Liver (tissue), 9 donors: ENCODE measurements around the gene SEPHS1. TPM values are rescaled to one million over a fixed set of nuclear protein-coding genes. Genes with fewer than 3 reads are reported as not detected.

Experiments
- DNase-seq: peaks from one replicate; pipeline ENCODE4 v3.0.0-alpha.2; 2017; ENCODE audit warnings: low spot score
- H3K27ac ChIP-seq, 2 donors: one replicate each; pipeline ENCODE4 v1.7.0; 2013; ENCODE audit warnings: inconsistent platforms in 2 of 2, low read length in 2 of 2, control low read depth in 1 of 2, low read depth in 1 of 2, mild to moderate bottlenecking in 1 of 2
- H3K27me3 ChIP-seq, 4 donors: one replicate each; pipeline versions ENCODE4 v1.6.1 to v1.7.0; 2013; ENCODE audit warnings: low read length in 3 of 4, inconsistent platforms in 1 of 4, mild to moderate bottlenecking in 1 of 4, moderate library complexity in 1 of 4; ENCODE audit not compliant: control insufficient read depth in 4 of 4, insufficient read depth in 4 of 4
- H3K36me3 ChIP-seq, 4 donors: one replicate each; pipeline versions ENCODE4 v1.6.1 to v1.7.0; 2013; ENCODE audit warnings: low read length in 3 of 4, mild to moderate bottlenecking in 3 of 4, low read depth in 1 of 4, moderate library complexity in 1 of 4; ENCODE audit not compliant: control insufficient read depth in 4 of 4, insufficient read depth in 3 of 4
- H3K4me1 ChIP-seq, 4 donors: one replicate each; pipeline versions ENCODE4 v1.6.1 to v1.7.0; 2013; ENCODE audit warnings: low read length in 3 of 4, mild to moderate bottlenecking in 3 of 4, moderate library complexity in 1 of 4; ENCODE audit not compliant: control insufficient read depth in 4 of 4, insufficient read depth in 4 of 4
- H3K4me3 ChIP-seq, 3 donors: one replicate each; pipeline versions ENCODE4 v1.6.1 to v1.7.0; 2013; ENCODE audit warnings: low read length in 3 of 3, control low read depth in 1 of 3, low read depth in 1 of 3, mild to moderate bottlenecking in 1 of 3
- H3K9ac ChIP-seq, 2 donors: one replicate each; pipeline ENCODE4 v1.7.0; 2013; ENCODE audit warnings: low read length in 2 of 2, mild to moderate bottlenecking in 2 of 2, moderate library complexity in 2 of 2, control low read depth in 1 of 2, low read depth in 1 of 2
- H3K9me3 ChIP-seq, 4 donors: one replicate each; pipeline versions ENCODE4 v1.6.1 to v1.7.0; 2013; ENCODE audit warnings: low read length in 3 of 4; ENCODE audit not compliant: control insufficient read depth in 4 of 4
- EGR1 ChIP-seq, 2 donors: IDR thresholded peaks; 2 replicates each; pipeline ENCODE4 v1.6.1; 2016 to 2018; ENCODE audit warnings: antibody characterized with exemption in 2 of 2, low read depth in 2 of 2
- FOXA1 ChIP-seq: IDR thresholded peaks from 2 replicates; pipeline ENCODE4 v1.6.1; 2016; ENCODE audit warnings: antibody characterized with exemption
- FOXA2 ChIP-seq: IDR thresholded peaks from 2 replicates; pipeline ENCODE4 v1.6.1; 2016; ENCODE audit warnings: antibody characterized with exemption
- GABPA ChIP-seq, 2 donors: IDR thresholded peaks in 1 of 2; conservative IDR thresholded peaks in 1 of 2; 2 replicates each; pipeline ENCODE4 v1.6.1; 2016; ENCODE audit warnings: antibody characterized with exemption in 2 of 2, mild to moderate bottlenecking in 1 of 2, moderate library complexity in 1 of 2
- HNF4A ChIP-seq, 2 donors: conservative IDR thresholded peaks; 2 replicates each; pipeline ENCODE4 v1.6.1; 2016; ENCODE audit warnings: antibody characterized with exemption in 2 of 2, mild to moderate bottlenecking in 2 of 2
- HNF4G ChIP-seq: IDR thresholded peaks from 2 replicates; pipeline ENCODE4 v1.6.1; 2016; ENCODE audit warnings: antibody characterized with exemption
- JUND ChIP-seq, 2 donors: IDR thresholded peaks; 2 replicates each; pipeline ENCODE4 v1.6.1; 2016; ENCODE audit warnings: antibody characterized with exemption in 2 of 2
- NR2F2 ChIP-seq: IDR thresholded peaks from 2 replicates; pipeline ENCODE4 v1.6.1; 2016; ENCODE audit warnings: antibody characterized with exemption
- RAD21 ChIP-seq, 2 donors: IDR thresholded peaks; 2 replicates each; pipeline ENCODE4 v1.6.1; 2016; ENCODE audit warnings: antibody characterized with exemption in 2 of 2, mild to moderate bottlenecking in 2 of 2
- RXRA ChIP-seq, 2 donors: IDR thresholded peaks; 2 replicates each; pipeline ENCODE4 v1.6.1; 2017 to 2018; ENCODE audit warnings: antibody characterized with exemption in 2 of 2, mild to moderate bottlenecking in 1 of 2
- SP1 ChIP-seq: IDR thresholded peaks from 2 replicates; pipeline ENCODE4 v1.6.1; 2018; ENCODE audit warnings: antibody characterized with exemption, mild to moderate bottlenecking
- TAF1 ChIP-seq: conservative IDR thresholded peaks from 2 replicates; pipeline ENCODE4 v1.6.1; 2016; ENCODE audit warnings: antibody characterized with exemption, mild to moderate bottlenecking
- YY1 ChIP-seq: IDR thresholded peaks from 2 replicates; pipeline ENCODE4 v1.6.1; 2016; ENCODE audit warnings: antibody characterized with exemption, mild to moderate bottlenecking
- WGBS: extraction: QIAGEN DNeasy Blood & Tissue Kit; methylation state at CpG from one replicate; pipeline ENCODE4 v1.1.7; 2013; 5-methylcytosine and 5-hydroxymethylcytosine counted together
- polyA plus RNA-seq, 2 donors: library from polyadenylated mRNA; stranded (reverse) in 1 of 2; unstranded in 1 of 2; fragments of 200-250 nt in 1 of 2; fragments of >200 nt in 1 of 2; fragmentation: Nextera tagmentation in 1 of 2; extraction: Ambion mirVana in 1 of 2; gene quantifications; one replicate each; pipeline versions ENCODE4 v1.2.1 to v1.2.3, GENCODE V29; 2013 to 2015
- total RNA-seq, 2 donors: library from RNA; depleted of rRNA; stranded (reverse); fragments of >200 nt; gene quantifications; one replicate each; pipeline ENCODE4 v1.2.3, GENCODE V29; 2014
- TF ChIP-seq, protein P1 (sequence below): fragments of 150-350 bp; IDR thresholded peaks from 2 replicates; pipeline ENCODE4 v1.5.1; 2017; ENCODE audit warnings: improper control_type of control experiment, low read depth, low read length; ENCODE audit not compliant: missing input control
- TF ChIP-seq, protein P2 (sequence below): IDR thresholded peaks from 2 replicates; pipeline ENCODE4 v1.6.1; 2016; ENCODE audit warnings: antibody characterized with exemption
- TF ChIP-seq, protein P3 (sequence below): IDR thresholded peaks from 2 replicates; pipeline ENCODE4 v1.6.1; 2016; ENCODE audit warnings: antibody characterized with exemption
- TF ChIP-seq, protein P4 (sequence below): IDR thresholded peaks from 2 replicates; pipeline ENCODE4 v1.6.1; 2016; ENCODE audit warnings: antibody characterized with exemption
- TF ChIP-seq, protein P5 (sequence below): IDR thresholded peaks from 2 replicates; pipeline ENCODE4 v1.6.1; 2016; ENCODE audit warnings: antibody characterized with exemption, mild to moderate bottlenecking
- donor health status: healthy.
- donor health status: healthy.
- donor health status: healthy.
- donor health status: healthy.
- donor health status: healthy.

The SEPHS1 gene, protein sequence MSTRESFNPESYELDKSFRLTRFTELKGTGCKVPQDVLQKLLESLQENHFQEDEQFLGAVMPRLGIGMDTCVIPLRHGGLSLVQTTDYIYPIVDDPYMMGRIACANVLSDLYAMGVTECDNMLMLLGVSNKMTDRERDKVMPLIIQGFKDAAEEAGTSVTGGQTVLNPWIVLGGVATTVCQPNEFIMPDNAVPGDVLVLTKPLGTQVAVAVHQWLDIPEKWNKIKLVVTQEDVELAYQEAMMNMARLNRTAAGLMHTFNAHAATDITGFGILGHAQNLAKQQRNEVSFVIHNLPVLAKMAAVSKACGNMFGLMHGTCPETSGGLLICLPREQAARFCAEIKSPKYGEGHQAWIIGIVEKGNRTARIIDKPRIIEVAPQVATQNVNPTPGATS
- 10 to 100 TPM; 21.9 to 39.3 TPM for total RNA-seq
- polyA plus RNA-seq = 10 to 100 TPM; 10.4 to 34.7 TPM

DNA sequence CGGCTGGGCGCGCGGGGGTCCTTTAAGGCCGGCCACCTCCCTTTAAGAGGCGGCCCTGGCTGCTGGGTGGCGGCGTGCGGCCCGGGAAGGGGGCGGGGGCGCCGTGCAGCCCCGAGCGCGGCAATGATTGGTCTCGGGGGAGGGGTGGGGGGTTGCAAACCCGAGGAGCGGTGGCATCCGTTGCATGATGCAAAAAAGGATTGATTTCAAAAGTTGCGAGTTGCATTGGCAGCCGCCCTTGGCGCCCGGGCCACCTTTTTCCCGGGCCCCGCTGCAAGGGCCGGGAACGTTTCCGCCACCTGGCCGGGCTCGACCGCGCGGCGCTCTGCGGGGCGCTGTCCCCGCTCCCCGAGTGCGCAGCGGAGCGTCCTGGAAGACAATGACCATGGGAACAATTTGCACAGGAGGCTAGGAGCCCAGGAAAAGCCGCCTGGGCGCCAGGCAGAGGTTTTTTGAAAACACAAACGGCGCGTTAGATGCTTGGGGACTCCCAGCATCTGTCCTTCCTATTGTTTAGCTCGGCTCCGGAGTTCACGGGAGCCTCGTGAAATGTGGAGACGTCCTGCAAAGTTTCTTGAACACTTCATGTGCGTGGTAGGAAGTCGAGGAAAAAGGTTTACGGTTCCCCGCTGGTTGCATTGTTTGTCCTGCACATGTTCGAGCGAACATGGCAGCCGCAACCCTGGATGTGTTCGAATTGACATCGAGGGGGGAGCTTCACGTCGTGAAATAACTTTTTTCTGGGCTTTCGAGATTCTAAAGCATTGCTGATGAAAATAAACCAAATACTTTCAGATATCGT lies at the start of gene SEPHS1:
TSS of gene SEPHS1 (minus strand) at position 78 of the 802 bp plus-strand sequence. CDS start 3,343 bp downstream, outside the sequence.
- under 1% methylated on average over 65 of the region's 65 CpGs for WGBS
- peaks cover 3 to 32% (median 18%) of the 10 kb centered on the region in 4 donors for H3K4me1 ChIP-seq
- H3K9me3 ChIP-seq = no peaks in the 10 kb centered on the region
- DNase-seq = peak; percentile 69
- no peaks in the 10 kb centered on the region for H3K36me3 ChIP-seq
- no peaks in the 10 kb centered on the region for H3K27me3 ChIP-seq
- peak within 1 kb of the TSS; percentile 81 to 82 for H3K9ac ChIP-seq
- TF ChIP-seq HNF4A (conservative IDR thresholded peaks at IDR 0.05) (no peak), YY1 (peak; percentile 79), EGR1 (IDR thresholded peaks at IDR 0.05; ENCODE audit: low read depth in 2 of 2) (no peak), JUND (IDR thresholded peaks at IDR 0.05) (no peak), SP1 (peak; percentile 29), TAF1 (peak; percentile 51), RXRA (IDR thresholded peaks at IDR 0.05) (peak in 1 of 2 donors; percentile 26), FOXA2 (no peak), HNF4G (no peak), GABPA (IDR thresholded peaks at IDR 0.05 in 1 of 2, conservative IDR thresholded peaks at IDR 0.05 in 1 of 2) (no peak), FOXA1 (no peak), NR2F2 (no peak), RAD21 (IDR thresholded peaks at IDR 0.05) (peak in 1 of 2 donors; percentile 13)
- TF ChIP-seq, protein P1, sequence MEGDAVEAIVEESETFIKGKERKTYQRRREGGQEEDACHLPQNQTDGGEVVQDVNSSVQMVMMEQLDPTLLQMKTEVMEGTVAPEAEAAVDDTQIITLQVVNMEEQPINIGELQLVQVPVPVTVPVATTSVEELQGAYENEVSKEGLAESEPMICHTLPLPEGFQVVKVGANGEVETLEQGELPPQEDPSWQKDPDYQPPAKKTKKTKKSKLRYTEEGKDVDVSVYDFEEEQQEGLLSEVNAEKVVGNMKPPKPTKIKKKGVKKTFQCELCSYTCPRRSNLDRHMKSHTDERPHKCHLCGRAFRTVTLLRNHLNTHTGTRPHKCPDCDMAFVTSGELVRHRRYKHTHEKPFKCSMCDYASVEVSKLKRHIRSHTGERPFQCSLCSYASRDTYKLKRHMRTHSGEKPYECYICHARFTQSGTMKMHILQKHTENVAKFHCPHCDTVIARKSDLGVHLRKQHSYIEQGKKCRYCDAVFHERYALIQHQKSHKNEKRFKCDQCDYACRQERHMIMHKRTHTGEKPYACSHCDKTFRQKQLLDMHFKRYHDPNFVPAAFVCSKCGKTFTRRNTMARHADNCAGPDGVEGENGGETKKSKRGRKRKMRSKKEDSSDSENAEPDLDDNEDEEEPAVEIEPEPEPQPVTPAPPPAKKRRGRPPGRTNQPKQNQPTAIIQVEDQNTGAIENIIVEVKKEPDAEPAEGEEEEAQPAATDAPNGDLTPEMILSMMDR = peak; percentile 3
- TF ChIP-seq, protein P2, sequence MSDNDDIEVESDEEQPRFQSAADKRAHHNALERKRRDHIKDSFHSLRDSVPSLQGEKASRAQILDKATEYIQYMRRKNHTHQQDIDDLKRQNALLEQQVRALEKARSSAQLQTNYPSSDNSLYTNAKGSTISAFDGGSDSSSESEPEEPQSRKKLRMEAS = no peak
- TF ChIP-seq, protein P3, sequence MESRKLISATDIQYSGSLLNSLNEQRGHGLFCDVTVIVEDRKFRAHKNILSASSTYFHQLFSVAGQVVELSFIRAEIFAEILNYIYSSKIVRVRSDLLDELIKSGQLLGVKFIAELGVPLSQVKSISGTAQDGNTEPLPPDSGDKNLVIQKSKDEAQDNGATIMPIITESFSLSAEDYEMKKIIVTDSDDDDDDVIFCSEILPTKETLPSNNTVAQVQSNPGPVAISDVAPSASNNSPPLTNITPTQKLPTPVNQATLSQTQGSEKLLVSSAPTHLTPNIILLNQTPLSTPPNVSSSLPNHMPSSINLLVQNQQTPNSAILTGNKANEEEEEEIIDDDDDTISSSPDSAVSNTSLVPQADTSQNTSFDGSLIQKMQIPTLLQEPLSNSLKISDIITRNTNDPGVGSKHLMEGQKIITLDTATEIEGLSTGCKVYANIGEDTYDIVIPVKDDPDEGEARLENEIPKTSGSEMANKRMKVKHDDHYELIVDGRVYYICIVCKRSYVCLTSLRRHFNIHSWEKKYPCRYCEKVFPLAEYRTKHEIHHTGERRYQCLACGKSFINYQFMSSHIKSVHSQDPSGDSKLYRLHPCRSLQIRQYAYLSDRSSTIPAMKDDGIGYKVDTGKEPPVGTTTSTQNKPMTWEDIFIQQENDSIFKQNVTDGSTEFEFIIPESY = no peak
- TF ChIP-seq, protein P4, sequence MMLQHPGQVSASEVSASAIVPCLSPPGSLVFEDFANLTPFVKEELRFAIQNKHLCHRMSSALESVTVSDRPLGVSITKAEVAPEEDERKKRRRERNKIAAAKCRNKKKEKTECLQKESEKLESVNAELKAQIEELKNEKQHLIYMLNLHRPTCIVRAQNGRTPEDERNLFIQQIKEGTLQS = peak; percentile 70
- TF ChIP-seq, protein P5, sequence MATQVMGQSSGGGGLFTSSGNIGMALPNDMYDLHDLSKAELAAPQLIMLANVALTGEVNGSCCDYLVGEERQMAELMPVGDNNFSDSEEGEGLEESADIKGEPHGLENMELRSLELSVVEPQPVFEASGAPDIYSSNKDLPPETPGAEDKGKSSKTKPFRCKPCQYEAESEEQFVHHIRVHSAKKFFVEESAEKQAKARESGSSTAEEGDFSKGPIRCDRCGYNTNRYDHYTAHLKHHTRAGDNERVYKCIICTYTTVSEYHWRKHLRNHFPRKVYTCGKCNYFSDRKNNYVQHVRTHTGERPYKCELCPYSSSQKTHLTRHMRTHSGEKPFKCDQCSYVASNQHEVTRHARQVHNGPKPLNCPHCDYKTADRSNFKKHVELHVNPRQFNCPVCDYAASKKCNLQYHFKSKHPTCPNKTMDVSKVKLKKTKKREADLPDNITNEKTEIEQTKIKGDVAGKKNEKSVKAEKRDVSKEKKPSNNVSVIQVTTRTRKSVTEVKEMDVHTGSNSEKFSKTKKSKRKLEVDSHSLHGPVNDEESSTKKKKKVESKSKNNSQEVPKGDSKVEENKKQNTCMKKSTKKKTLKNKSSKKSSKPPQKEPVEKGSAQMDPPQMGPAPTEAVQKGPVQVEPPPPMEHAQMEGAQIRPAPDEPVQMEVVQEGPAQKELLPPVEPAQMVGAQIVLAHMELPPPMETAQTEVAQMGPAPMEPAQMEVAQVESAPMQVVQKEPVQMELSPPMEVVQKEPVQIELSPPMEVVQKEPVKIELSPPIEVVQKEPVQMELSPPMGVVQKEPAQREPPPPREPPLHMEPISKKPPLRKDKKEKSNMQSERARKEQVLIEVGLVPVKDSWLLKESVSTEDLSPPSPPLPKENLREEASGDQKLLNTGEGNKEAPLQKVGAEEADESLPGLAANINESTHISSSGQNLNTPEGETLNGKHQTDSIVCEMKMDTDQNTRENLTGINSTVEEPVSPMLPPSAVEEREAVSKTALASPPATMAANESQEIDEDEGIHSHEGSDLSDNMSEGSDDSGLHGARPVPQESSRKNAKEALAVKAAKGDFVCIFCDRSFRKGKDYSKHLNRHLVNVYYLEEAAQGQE = peak; percentile 83
- H3K4me3 ChIP-seq = peak within 1 kb of the TSS; percentile 93 to 94 (median 93)
- peak within 1 kb of the TSS; percentile 89 to 93 for H3K27ac ChIP-seq
